Measurements from ENCODE around the gene CSAD. TPM values are rescaled to one million over a fixed set of nuclear protein-coding genes. Genes with fewer than 3 reads are reported as not detected.

CSAD gene
- total RNA-seq, 1 experiment from 2014 or later: 33.1 TPM

- DNase-seq: no peak
These were observed 33.1 kb downstream of the CSAD start for GRCh38 chr12:53147653-53148052.

GRCh38 chr12:53147181-53147580, 33.5 kb downstream of the CSAD start:
- no peak overlapping the region for H3K4me2 ChIP-seq
- POLR2A ChIA-PET (ENCODE audit: unreplicated experiment): no interaction called here
- intact Hi-C loops (cut with micrococcal nuclease; ENCODE audit: unreplicated experiment): no loop called here

More at GRCh38 chr12:53147653-53148052, 33.1 kb downstream of the CSAD start:
- Histone ChIP-seq H4K20me1 (ENCODE audit: insufficient read depth) (no peaks in the 10 kb centered on the region), H3K27me3 (ENCODE audit: insufficient read depth, low read depth) (no peaks in the 10 kb centered on the region), H3K27ac (no peak overlapping the region), H3K9me3 (ENCODE audit: insufficient read depth, low read depth) (no peaks in the 10 kb centered on the region), H3K36me3 (ENCODE audit: low read depth) (no peaks in the 10 kb centered on the region), H3K79me2 (ENCODE audit: low read depth) (no peaks in the 10 kb centered on the region), H3K4me3 (no peak overlapping the region), H3K9me2 (ENCODE audit: insufficient read depth) (no peaks in the 10 kb centered on the region), H3F3A (ENCODE audit: insufficient read depth, low read depth) (peaks cover 12% of the 10 kb centered on the region; the same call in 1 of the 2 replicates), H2AFZ (no peak overlapping the region), H3K4me1 (replicated peaks; ENCODE audit: insufficient read depth) (no peaks in the 10 kb centered on the region), H3K4me2 (no peak overlapping the region)
- ChIA-PET CTCF (no interaction called here), POLR2A (ENCODE audit: unreplicated experiment) (no interaction called here)
- BruUV-seq (replicated peaks): no TSS peak
- intact Hi-C loops (cut with micrococcal nuclease; ENCODE audit: unreplicated experiment): no loop called here
- TF ChIP-seq, protein P1, sequence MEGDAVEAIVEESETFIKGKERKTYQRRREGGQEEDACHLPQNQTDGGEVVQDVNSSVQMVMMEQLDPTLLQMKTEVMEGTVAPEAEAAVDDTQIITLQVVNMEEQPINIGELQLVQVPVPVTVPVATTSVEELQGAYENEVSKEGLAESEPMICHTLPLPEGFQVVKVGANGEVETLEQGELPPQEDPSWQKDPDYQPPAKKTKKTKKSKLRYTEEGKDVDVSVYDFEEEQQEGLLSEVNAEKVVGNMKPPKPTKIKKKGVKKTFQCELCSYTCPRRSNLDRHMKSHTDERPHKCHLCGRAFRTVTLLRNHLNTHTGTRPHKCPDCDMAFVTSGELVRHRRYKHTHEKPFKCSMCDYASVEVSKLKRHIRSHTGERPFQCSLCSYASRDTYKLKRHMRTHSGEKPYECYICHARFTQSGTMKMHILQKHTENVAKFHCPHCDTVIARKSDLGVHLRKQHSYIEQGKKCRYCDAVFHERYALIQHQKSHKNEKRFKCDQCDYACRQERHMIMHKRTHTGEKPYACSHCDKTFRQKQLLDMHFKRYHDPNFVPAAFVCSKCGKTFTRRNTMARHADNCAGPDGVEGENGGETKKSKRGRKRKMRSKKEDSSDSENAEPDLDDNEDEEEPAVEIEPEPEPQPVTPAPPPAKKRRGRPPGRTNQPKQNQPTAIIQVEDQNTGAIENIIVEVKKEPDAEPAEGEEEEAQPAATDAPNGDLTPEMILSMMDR (conservative IDR thresholded peaks at IDR 0.05): no peak
- TF ChIP-seq EZH2 (IDR thresholded peaks at IDR 0.05; ENCODE audit: low read depth): no peak

GRCh38 chr12:53145383-53146260, 35.1 kb downstream of the CSAD start:
- intact Hi-C loops (cut with micrococcal nuclease; ENCODE audit: unreplicated experiment): no loop called here
- no peaks in the 10 kb centered on the region for H3K36me3 ChIP-seq (ENCODE audit: low read depth)
- no peak overlapping the region for H3K27ac ChIP-seq
- H3K79me2 ChIP-seq (ENCODE audit: low read depth): no peaks in the 10 kb centered on the region
- TF ChIP-seq, protein P1 (conservative IDR thresholded peaks at IDR 0.05): no peak
- no peak for TF ChIP-seq EZH2 (IDR thresholded peaks at IDR 0.05; ENCODE audit: low read depth)
- H3K4me2 ChIP-seq: no peak overlapping the region
- CTCF ChIA-PET: no interaction called here
- 0 out of 2 replicates have a peak, but pooled peaks cover 12% of the 10 kb centered on the region for H3F3A ChIP-seq (ENCODE audit: insufficient read depth, low read depth)
- POLR2A ChIA-PET (ENCODE audit: unreplicated experiment): no interaction called here
- no peak overlapping the region for H3K4me3 ChIP-seq
- DNase-seq: no peak
- no peaks in the 10 kb centered on the region for H3K27me3 ChIP-seq (ENCODE audit: insufficient read depth, low read depth)
- H3K9me3 ChIP-seq (ENCODE audit: insufficient read depth, low read depth): no peaks in the 10 kb centered on the region
- H3K9me2 ChIP-seq (ENCODE audit: insufficient read depth): no peaks in the 10 kb centered on the region
- no peaks in the 10 kb centered on the region for H4K20me1 ChIP-seq (ENCODE audit: insufficient read depth)
- H3K4me1 ChIP-seq (replicated peaks; ENCODE audit: insufficient read depth): no peaks in the 10 kb centered on the region
- no peak overlapping the region for H2AFZ ChIP-seq
- no TSS peak for BruUV-seq (replicated peaks)

More at GRCh38 chr12:53147181-53147580, 33.5 kb downstream of the CSAD start:
- H3F3A ChIP-seq (ENCODE audit: insufficient read depth, low read depth): peaks cover 12% of the 10 kb centered on the region; the same call in 1 of the 2 replicates
- no peaks in the 10 kb centered on the region for H3K9me3 ChIP-seq (ENCODE audit: insufficient read depth, low read depth)
- BruUV-seq (replicated peaks): no TSS peak
- no peaks in the 10 kb centered on the region for H4K20me1 ChIP-seq (ENCODE audit: insufficient read depth)
- CTCF ChIA-PET: no interaction called here
- H3K36me3 ChIP-seq (ENCODE audit: low read depth): no peaks in the 10 kb centered on the region
- H3K4me1 ChIP-seq (replicated peaks; ENCODE audit: insufficient read depth): no peaks in the 10 kb centered on the region
- H3K4me3 ChIP-seq: no peak overlapping the region
- no peak overlapping the region for H2AFZ ChIP-seq
- H3K79me2 ChIP-seq (ENCODE audit: low read depth): no peaks in the 10 kb centered on the region
- H3K27me3 ChIP-seq (ENCODE audit: insufficient read depth, low read depth): no peaks in the 10 kb centered on the region
- TF ChIP-seq, protein P1 (conservative IDR thresholded peaks at IDR 0.05): no peak
- no peak for TF ChIP-seq EZH2 (IDR thresholded peaks at IDR 0.05; ENCODE audit: low read depth)
- DNase-seq: no peak
- H3K9me2 ChIP-seq (ENCODE audit: insufficient read depth): no peaks in the 10 kb centered on the region
- no peak overlapping the region for H3K27ac ChIP-seq
